H1 (cell line): Measurements from ENCODE around the gene HEPHL1. TPM values are rescaled to one million over a fixed set of nuclear protein-coding genes. Genes with fewer than 3 reads are reported as not detected.

Source experiments
- CTCF ChIA-PET: fragments of 300-600 bp; sonication (Branson Sonifier 250); formaldehyde crosslinking; loops from one replicate; lab custom pipeline; 2021; ENCODE audit not compliant: partially characterized antibody; lab: Charles Lee
- POLR2A ChIA-PET: fragments of 300-600 bp; sonication (Branson Sonifier 250); formaldehyde crosslinking; loops from one replicate; lab custom pipeline; 2021; ENCODE audit warnings: inconsistent platforms; ENCODE audit not compliant: partially characterized antibody; lab: Charles Lee
- DNase-seq, 2 experiments: peaks; one replicate each; pipeline versions ENCODE4 v3.0.0 to v3.0.0-alpha.2; 2010 to 2022; ENCODE audit warnings: low spot score in 2 of 2, low read depth in 1 of 2, mixed read lengths in 1 of 2
- FAIRE-seq: peaks from 2 replicates; lab custom pipeline; 2011; peaks lifted over from hg19 to GRCh38; lab: Jason Lieb, UNC
- H2AFZ ChIP-seq: 2 replicates; pipeline ENCODE4 v1.8.1; 2012; ENCODE audit warnings: low read length, inconsistent platforms
- H2AK5ac ChIP-seq: 2 replicates; pipeline ENCODE4 v1.6.1; 2013; ENCODE audit warnings: low read depth, low read length
- H2BK120ac ChIP-seq: replicated peaks from 2 replicates; pipeline ENCODE3; 2013; ENCODE audit warnings: low read depth, low read length, inconsistent platforms
- H2BK12ac ChIP-seq: 2 replicates; pipeline ENCODE4 v1.6.1; 2013; ENCODE audit warnings: low read depth, low read length
- H2BK15ac ChIP-seq: 2 replicates; pipeline ENCODE4 v1.6.1; 2013; ENCODE audit warnings: low read length
- H2BK20ac ChIP-seq: 2 replicates; pipeline ENCODE4 v1.6.1; 2013; ENCODE audit warnings: low read length
- H2BK5ac ChIP-seq: 2 replicates; pipeline ENCODE4 v1.6.1; 2013; ENCODE audit warnings: low read depth, low read length
- H3K14ac ChIP-seq: 2 replicates; pipeline ENCODE4 v1.6.1; 2013; ENCODE audit warnings: inconsistent platforms; ENCODE audit not compliant: insufficient read length
- H3K18ac ChIP-seq: 2 replicates; pipeline ENCODE4 v1.6.1; 2013; ENCODE audit warnings: low read length; ENCODE audit errors: extremely low read depth
- H3K23ac ChIP-seq: 2 replicates; pipeline ENCODE4 v1.6.1; 2013; ENCODE audit warnings: inconsistent platforms; ENCODE audit not compliant: insufficient read length
- H3K23me2 ChIP-seq: 2 replicates; pipeline ENCODE4 v1.6.1; 2013; ENCODE audit warnings: low read depth, low read length
- H3K27ac ChIP-seq: 2 replicates; pipeline ENCODE4 v1.6.1; 2011; ENCODE audit warnings: low read depth, low read length, inconsistent platforms
- H3K27me3 ChIP-seq, 4 experiments: replicated peaks in 1 of 4; 1 replicate in 1 of 4; 2 replicates in 3 of 4; pipeline versions ENCODE4 v1.6.1 to v1.8.1; 2011 to 2013; ENCODE audit warnings: low read length in 3 of 4, mild to moderate bottlenecking in 3 of 4, inconsistent platforms in 2 of 4, mixed read lengths in 2 of 4, moderate library complexity in 1 of 4; ENCODE audit not compliant: control insufficient read depth in 3 of 4, insufficient read depth in 3 of 4; ENCODE audit errors: extremely low read depth in 1 of 4
- H3K36me3 ChIP-seq, 4 experiments: 2 replicates each; pipeline versions ENCODE4 v1.6.1 to v1.8.1; 2011 to 2013; ENCODE audit warnings: mild to moderate bottlenecking in 4 of 4, low read length in 3 of 4, moderate library complexity in 2 of 4, control low read depth in 1 of 4, inconsistent platforms in 1 of 4; ENCODE audit not compliant: insufficient read depth in 4 of 4, control insufficient read depth in 2 of 4
- H3K4ac ChIP-seq: replicated peaks from 2 replicates; pipeline ENCODE3; 2013; ENCODE audit warnings: low read length, low read depth, mixed read lengths, inconsistent platforms; ENCODE audit not compliant: insufficient read length
- H3K4me1 ChIP-seq, 4 experiments: replicated peaks in 1 of 4; 1 replicate in 1 of 4; 2 replicates in 3 of 4; pipeline versions ENCODE4 v1.6.1 to v1.8.1; 2011 to 2013; ENCODE audit warnings: low read length in 3 of 4, inconsistent platforms in 2 of 4, mixed read lengths in 1 of 4; ENCODE audit not compliant: insufficient read depth in 4 of 4, control insufficient read depth in 3 of 4
- H3K4me2 ChIP-seq, 2 experiments: 2 replicates each; pipeline versions ENCODE4 v1.6.1 to v1.8.1; 2011 to 2013; ENCODE audit warnings: low read depth in 2 of 2, low read length in 2 of 2, control low read depth in 1 of 2, inconsistent platforms in 1 of 2, mild to moderate bottlenecking in 1 of 2; ENCODE audit not compliant: insufficient read depth in 1 of 2
- H3K4me3 ChIP-seq, 4 experiments: fragments of 200-600, 300-600 bp in 1 of 4; sonication (generic), shearing (Covaris generic), sonication (Bioruptor Twin) in 1 of 4; 2 replicates each; pipeline versions ENCODE4 v1.5.1 to v1.8.1; 2011 to 2016; ENCODE audit warnings: low read length in 4 of 4, low read depth in 3 of 4, control low read depth in 2 of 4, inconsistent platforms in 2 of 4, mild to moderate bottlenecking in 2 of 4, mixed read lengths in 1 of 4, moderate library complexity in 1 of 4; ENCODE audit not compliant: insufficient read depth in 2 of 4; ENCODE audit errors: extremely low read depth in 1 of 4
- H3K56ac ChIP-seq: replicated peaks from 2 replicates; pipeline ENCODE3; 2013; ENCODE audit warnings: low read depth, mild to moderate bottlenecking, mixed read lengths, low read length, inconsistent platforms; ENCODE audit not compliant: insufficient read length
- H3K79me1 ChIP-seq: 2 replicates; pipeline ENCODE4 v1.6.1; 2013; ENCODE audit warnings: low read depth, low read length, control low read depth
- H3K79me2 ChIP-seq, 2 experiments: 2 replicates each; pipeline versions ENCODE4 v1.6.1 to v1.8.1; 2012 to 2013; ENCODE audit warnings: low read length in 2 of 2, mild to moderate bottlenecking in 2 of 2, inconsistent platforms in 1 of 2; ENCODE audit not compliant: insufficient read depth in 2 of 2, control insufficient read depth in 1 of 2
- H3K9ac ChIP-seq, 4 experiments: replicated peaks in 1 of 4; 1 replicate in 1 of 4; 2 replicates in 3 of 4; pipeline versions ENCODE4 v1.6.1 to v1.8.1; 2011 to 2013; ENCODE audit warnings: low read depth in 3 of 4, low read length in 3 of 4, control low read depth in 2 of 4, mild to moderate bottlenecking in 2 of 4, moderate library complexity in 2 of 4, inconsistent platforms in 1 of 4; ENCODE audit errors: extremely low read depth in 1 of 4
- H3K9me3 ChIP-seq, 2 experiments: 2 replicates each; pipeline versions ENCODE4 v1.6.1 to v1.8.1; 2012 to 2013; ENCODE audit warnings: mild to moderate bottlenecking in 2 of 2, moderate library complexity in 2 of 2, control low read depth in 1 of 2, inconsistent platforms in 1 of 2, low read depth in 1 of 2, low read length in 1 of 2, mixed read lengths in 1 of 2; ENCODE audit not compliant: insufficient read depth in 2 of 2
- H4K20me1 ChIP-seq, 2 experiments: replicated peaks in 1 of 2; 2 replicates each; pipeline versions ENCODE3 to v1.8.1; 2011 to 2013; ENCODE audit warnings: inconsistent platforms in 2 of 2, low read length in 2 of 2, mild to moderate bottlenecking in 1 of 2; ENCODE audit not compliant: insufficient read depth in 2 of 2, control insufficient read depth in 1 of 2
- H4K5ac ChIP-seq: 2 replicates; pipeline ENCODE4 v1.6.1; 2013; ENCODE audit warnings: low read length, low read depth, mixed read lengths, inconsistent platforms; ENCODE audit not compliant: insufficient read length
- H4K8ac ChIP-seq: 2 replicates; pipeline ENCODE4 v1.8.0; 2013; ENCODE audit warnings: mild to moderate bottlenecking, moderate library complexity, low read length, inconsistent platforms; ENCODE audit not compliant: insufficient read depth; ENCODE audit errors: extremely low read depth
- H4K91ac ChIP-seq: replicated peaks from 2 replicates; pipeline ENCODE3; 2013; ENCODE audit warnings: low read length, mixed read lengths, inconsistent platforms; ENCODE audit not compliant: insufficient read length
- BRCA1 ChIP-seq: IDR thresholded peaks from 2 replicates; pipeline ENCODE4 v1.6.1; 2012; ENCODE audit warnings: low read depth, low read length, improper control_type of control experiment
- CHD1 ChIP-seq: IDR thresholded peaks from 2 replicates; pipeline ENCODE4 v1.6.1; 2012; ENCODE audit warnings: low read depth, low read length, improper control_type of control experiment
- E2F6 ChIP-seq: IDR thresholded peaks from 2 replicates; pipeline ENCODE4 v1.6.1; 2012; ENCODE audit warnings: inconsistent platforms
- EGR1 ChIP-seq: IDR thresholded peaks from 2 replicates; pipeline ENCODE4 v1.6.1; 2011; ENCODE audit warnings: low read depth, low read length, borderline replicate concordance
- EZH2 ChIP-seq: fragments of 200-600 bp; sonication (generic); IDR thresholded peaks from 2 replicates; pipeline ENCODE4 v1.7.1; 2012; ENCODE audit warnings: low read depth, mild to moderate bottlenecking, moderate library complexity, low read length, inconsistent platforms; ENCODE audit not compliant: severe bottlenecking
- GABPA ChIP-seq: IDR thresholded peaks from 2 replicates; pipeline ENCODE4 v1.6.1; 2011; ENCODE audit warnings: mild to moderate bottlenecking, low read length, moderate library complexity, borderline replicate concordance; ENCODE audit not compliant: insufficient read depth
- POLR2A ChIP-seq, 2 experiments: IDR thresholded peaks; 1 replicate in 1 of 2; 2 replicates in 1 of 2; pipeline ENCODE4 v1.6.1; 2011; ENCODE audit warnings: low read depth in 2 of 2, low read length in 2 of 2, mild to moderate bottlenecking in 2 of 2; ENCODE audit errors: control extremely low read depth in 1 of 2
- SP1 ChIP-seq: IDR thresholded peaks from 2 replicates; pipeline ENCODE4 v1.6.1; 2011; ENCODE audit warnings: low read depth, low read length
- SP4 ChIP-seq: IDR thresholded peaks from 2 replicates; pipeline ENCODE4 v1.6.1; 2012; ENCODE audit warnings: low read length, inconsistent platforms
- WGBS, 2 experiments: shearing (Covaris generic) in 1 of 2; methylation state at CpG; one replicate each; pipeline versions ENCODE4 v1.1.6 to v1.1.7; 2013 to 2015; ENCODE audit warnings: low lambda C conversion rate in 2 of 2, mixed read lengths in 2 of 2, inconsistent platforms in 1 of 2, low coverage in 1 of 2, missing lambda C conversion rate in 1 of 2; ENCODE audit not compliant: insufficient replicate concordance in 2 of 2, insufficient coverage in 1 of 2, insufficient read length in 1 of 2; ENCODE audit errors: extremely low coverage in 1 of 2, missing lambda C conversion rate in 1 of 2; 5-methylcytosine and 5-hydroxymethylcytosine counted together
- polyA plus RNA-seq, 7 experiments: library from polyadenylated mRNA; depleted of rRNA in 3 of 7; stranded (reverse) in 5 of 7; unstranded in 2 of 7; fragments of >200 nt in 5 of 7; fragments of 200-250 nt in 2 of 7; gene quantifications; 1 replicate in 5 of 7; 2 replicates in 1 of 7; 4 replicates in 1 of 7; pipeline versions ENCODE4 v1.2.1 to v1.2.3, GENCODE V29; 2011 to 2013; ENCODE audit warnings: missing spikeins in 2 of 7, mixed read lengths in 2 of 7
- total RNA-seq: library from RNA; stranded (reverse); fragmentation: NEBNext Ultra II Directional; extraction: Animal tissue kit (Norgen Biotek cat#: 25700); gene quantifications from 2 replicates; pipeline ENCODE4 v1.2.1, GENCODE V29; 2021

The HEPHL1 gene
- total and polyA plus RNA-seq, 2 of the 8 experiments (the other 6 are each of a cell fraction or from before 2014, with no cell fraction given) = 0.09 to 0.11 TPM

GRCh38 chr11:94043241-94043640 lies 22.1 kb downstream of the HEPHL1 start:
- no peak for FAIRE-seq
- TF ChIP-seq EGR1 (no peak), E2F6 (no peak), CHD1 (no peak), BRCA1 (no peak), POLR2A (IDR thresholded peaks at IDR 0.05; ENCODE audit: control extremely low read depth in 1 of 2, low read depth in 2 of 2, low read length in 2 of 2) (no peak), EZH2 (no peak), GABPA (no peak), SP1 (no peak), SP4 (no peak)

More at GRCh38 chr11:94043241-94043640, 22.1 kb downstream of the HEPHL1 start:
- H2BK5ac ChIP-seq = no peak overlapping the region
- no peaks in the 10 kb centered on the region for H3K27me3 ChIP-seq
- no peak overlapping the region for H4K8ac ChIP-seq
- no peak overlapping the region for H4K91ac ChIP-seq
- ChIA-PET POLR2A (no interaction called here), CTCF (no interaction called here)
- no peaks in the 10 kb centered on the region for H3K79me2 ChIP-seq
- no peak overlapping the region for H3K4me2 ChIP-seq
- no peaks in the 10 kb centered on the region for H4K20me1 ChIP-seq
- no peak overlapping the region for H3K14ac ChIP-seq
- no peak overlapping the region for H2BK20ac ChIP-seq
- no peak overlapping the region for H4K5ac ChIP-seq
- no peaks in the 10 kb centered on the region for H3K9me3 ChIP-seq
- H3K4me3 ChIP-seq = no peak overlapping the region
- H2BK15ac ChIP-seq = no peak overlapping the region
- no peak overlapping the region for H3K56ac ChIP-seq
- H3K79me1 ChIP-seq = no peaks in the 10 kb centered on the region
- no peak overlapping the region for H2AK5ac ChIP-seq
- H3K4me1 ChIP-seq = no peaks in the 10 kb centered on the region
- no peak overlapping the region for H3K23ac ChIP-seq
- H3K23me2 ChIP-seq = no peaks in the 10 kb centered on the region
- H2AFZ ChIP-seq = no peak overlapping the region
- no peak overlapping the region for H3K27ac ChIP-seq
- DNase-seq = no peak
- H3K36me3 ChIP-seq = no peaks in the 10 kb centered on the region
- H3K18ac ChIP-seq = no peak overlapping the region
- no peak overlapping the region for H3K9ac ChIP-seq
- no peak overlapping the region for H3K4ac ChIP-seq
- no peak overlapping the region for H2BK12ac ChIP-seq
- no peak overlapping the region for H2BK120ac ChIP-seq
- 88% methylated on average over 3 of the region's 3 CpGs; no CpG with 5 or more reads in 1 of the 2 experiments for WGBS, 2 experiments
